GM21423 (cell line): Measurements from ENCODE around the gene ARHGEF28.

Source experiments
- ATAC-seq: cut with Tn5 transposase; IDR thresholded peaks from one replicate; pipeline ENCODE4 v1.9.1; 2021; ENCODE audit warnings: mild to moderate bottlenecking, moderate library complexity; ENCODE audit not compliant: unreplicated experiment

ARHGEF28 gene

DNA sequence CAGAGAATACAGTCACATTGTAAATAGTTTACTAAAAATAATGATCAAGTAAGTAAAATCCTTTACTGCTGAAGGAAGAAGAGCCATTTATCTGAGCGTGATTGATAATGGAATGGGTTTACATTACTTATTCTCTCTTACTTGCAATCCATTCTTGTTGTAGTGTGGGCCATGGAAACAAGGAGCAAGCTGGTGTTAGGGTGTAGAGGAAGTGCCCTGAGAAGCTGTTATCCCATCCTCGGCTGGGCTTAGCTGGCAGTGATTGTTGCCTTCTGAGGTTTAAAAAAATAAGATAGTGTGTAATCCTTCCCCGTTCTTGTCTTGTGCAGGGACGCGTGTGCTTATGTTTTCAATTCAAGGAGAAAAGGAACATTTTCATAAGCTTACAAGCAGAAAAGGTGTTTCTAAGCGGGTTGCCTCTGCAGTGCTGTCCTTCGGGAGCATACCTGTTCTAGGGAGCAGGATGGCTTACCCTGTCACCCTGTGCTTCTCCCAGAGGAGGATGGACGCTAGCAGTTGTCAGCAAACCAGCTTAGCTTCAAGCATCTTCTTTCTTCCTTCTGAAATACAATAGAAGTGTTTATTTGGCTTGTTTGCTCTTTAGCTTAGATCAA, 188.3 kb downstream of the ARHGEF28 start:
- no peak for ATAC-seq

DNA sequence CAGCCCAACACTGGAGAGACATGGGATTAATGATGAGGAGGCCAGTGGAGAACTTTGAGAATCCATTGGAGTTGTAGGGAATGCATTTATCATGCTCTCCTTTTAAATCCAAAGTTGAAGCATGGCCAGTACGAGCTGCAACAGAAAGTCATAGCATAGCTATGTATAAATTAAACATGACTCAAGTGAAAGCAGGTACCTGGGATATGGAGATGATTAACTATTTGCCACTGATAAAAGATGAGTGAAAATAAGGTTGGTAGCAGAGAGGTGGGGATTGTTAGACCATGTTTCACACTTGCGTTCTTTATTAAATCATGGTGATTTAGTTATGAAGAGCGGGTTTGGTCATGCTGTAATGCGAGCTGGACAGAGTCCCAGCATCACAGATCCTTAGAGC, 189.6 kb downstream of the ARHGEF28 start:
- no peak for ATAC-seq

- no peak for ATAC-seq
Measured at GRCh38 chr5:73816656-73817420, 190.8 kb downstream of the ARHGEF28 start.

- ATAC-seq, result no peak
Measured at GRCh38 chr5:73818357-73818756, 192.4 kb downstream of the ARHGEF28 start.

- ATAC-seq, result no peak
Measured at GRCh38 chr5:73820326-73820725, 194.3 kb downstream of the ARHGEF28 start.

DNA sequence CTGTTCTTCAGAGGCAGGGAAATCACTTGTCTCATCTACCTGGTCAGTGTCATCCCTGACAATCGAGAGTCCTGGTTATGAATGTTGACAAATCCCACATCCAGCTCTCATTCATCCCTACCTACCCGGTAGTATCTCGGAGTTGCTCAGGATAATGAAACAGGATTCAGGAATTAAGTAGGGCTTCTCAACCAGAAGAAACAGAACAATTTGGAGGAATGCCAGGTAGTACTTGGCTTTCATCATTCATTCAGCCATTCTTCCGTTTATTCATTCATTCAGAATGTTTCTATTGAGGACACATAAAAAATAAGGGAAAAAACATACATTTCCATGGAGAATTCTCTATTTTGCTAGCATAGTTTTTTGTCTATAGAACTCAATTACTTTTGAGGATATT, 195.0 kb downstream of the ARHGEF28 start:
- no peak for ATAC-seq

- ATAC-seq, result no peak
Measured at GRCh38 chr5:73822278-73822988, 196.4 kb downstream of the ARHGEF28 start.

DNA sequence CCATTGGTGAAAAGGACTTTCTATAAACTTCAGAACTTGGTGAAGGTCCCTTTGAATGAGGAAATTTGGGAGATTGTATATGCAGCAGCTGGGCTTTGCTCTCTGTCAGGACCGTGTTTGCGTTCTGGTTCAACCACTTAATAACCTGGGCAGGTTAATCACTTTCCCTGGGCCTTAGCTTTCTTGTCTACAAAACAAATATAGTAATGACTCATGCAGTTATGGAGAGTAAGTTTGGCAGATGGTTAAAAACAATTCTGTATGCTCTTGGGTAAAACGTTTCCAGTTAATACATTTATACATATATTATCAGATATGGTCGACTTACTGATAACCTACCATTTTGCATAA, 197.0 kb downstream of the ARHGEF28 start:
- ATAC-seq, result no peak

DNA sequence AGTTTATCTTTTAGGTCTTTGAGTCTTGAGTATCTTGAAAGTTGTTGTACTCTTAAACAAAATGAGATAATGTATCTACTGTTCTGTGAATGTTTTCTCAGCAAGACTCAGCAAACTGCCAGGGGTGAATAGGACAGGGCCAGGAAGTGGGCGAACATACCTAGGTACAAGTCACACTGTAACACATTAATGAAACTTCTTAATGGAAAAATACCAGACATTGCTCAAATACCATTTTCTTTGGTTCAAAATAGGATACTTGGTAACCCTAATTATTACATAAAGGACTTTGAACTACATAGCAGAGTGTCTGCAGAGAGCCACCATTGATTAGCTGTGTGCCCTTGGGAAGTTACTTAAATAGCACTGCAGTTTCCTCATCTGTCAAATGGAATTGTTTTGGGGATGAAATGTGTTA, 197.5 kb downstream of the ARHGEF28 start:
- no peak for ATAC-seq

- no peak for ATAC-seq
Measured at GRCh38 chr5:73825199-73825598, 199.2 kb downstream of the ARHGEF28 start.

DNA sequence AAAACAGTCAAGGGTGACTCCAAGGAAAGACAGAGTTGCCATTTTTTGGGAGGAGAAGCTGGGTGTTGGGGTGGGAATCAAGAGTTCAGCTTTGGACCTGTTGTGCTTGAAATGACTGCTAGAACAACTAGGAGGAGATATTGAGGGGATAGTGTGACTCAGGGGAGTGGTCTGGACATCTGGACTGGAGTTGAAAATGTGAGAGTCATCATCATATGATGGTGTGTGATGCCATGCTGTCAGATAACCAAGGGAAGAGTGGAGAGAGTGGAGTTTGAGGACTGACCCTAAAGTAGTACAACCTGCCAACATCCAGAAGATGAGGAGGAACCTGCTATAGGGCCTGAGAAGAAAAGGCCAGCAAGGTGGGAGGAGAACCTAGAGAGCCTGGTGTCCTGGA, 199.7 kb downstream of the ARHGEF28 start:
- no peak for ATAC-seq

DNA sequence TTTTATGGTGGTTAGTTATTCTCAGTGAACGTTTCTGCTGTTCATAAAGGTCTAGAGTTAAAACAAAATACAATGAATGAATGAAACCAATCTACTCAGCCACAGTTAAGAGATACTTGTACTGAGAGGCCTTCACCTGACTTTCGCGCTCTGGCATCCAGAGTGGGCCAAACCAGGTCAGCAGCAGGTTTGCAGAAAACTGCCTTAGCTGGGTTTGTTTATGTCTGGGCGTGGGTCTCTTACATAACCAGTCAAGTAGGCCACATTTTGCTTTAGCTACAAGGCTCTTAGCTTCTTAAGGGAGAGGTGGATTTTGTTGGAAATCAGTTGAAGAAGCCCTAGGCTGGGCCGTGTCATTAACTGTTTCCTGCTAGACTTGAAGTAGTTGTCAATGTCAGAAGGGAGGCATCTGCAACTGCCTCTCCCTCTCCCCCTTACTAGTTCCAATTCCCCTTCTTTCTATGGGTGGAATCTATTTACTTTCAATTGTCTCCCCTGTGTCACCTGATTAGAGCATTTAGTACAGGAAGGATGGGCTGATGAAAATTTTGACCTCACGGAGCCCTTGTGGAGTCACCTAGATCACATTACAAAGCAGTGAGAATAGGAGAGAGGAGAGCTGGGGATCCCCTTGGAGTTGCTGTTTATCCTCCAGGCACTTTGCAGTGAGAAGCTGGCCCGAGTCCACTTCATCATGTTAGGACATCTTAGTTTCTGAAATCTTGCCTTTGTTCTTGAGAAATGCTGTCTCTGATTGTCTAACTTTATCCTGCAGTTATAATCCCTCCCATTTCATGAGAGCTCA, 200.5 kb downstream of the ARHGEF28 start:
- ATAC-seq, result no peak

DNA sequence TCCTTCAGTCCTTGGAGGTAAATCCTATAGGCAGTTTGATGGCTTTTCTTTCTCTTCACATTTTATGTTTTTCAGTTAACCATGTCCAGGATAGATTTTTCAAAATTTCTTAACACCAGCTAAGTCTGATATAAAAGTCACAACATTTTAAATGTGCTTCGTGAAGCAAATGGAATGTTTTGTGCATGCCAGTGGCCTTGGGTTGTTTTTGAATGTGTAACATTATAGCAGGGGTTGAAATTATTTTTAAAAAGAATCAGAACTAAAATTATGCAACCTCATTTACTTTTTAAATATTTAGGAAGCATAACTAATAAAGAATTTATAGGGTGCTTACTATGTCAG, 201.1 kb downstream of the ARHGEF28 start:
- no peak for ATAC-seq

- no peak for ATAC-seq
Measured at GRCh38 chr5:73828465-73828864, 202.5 kb downstream of the ARHGEF28 start.

GRCh38 chr5:73830646-73831045, 204.7 kb downstream of the ARHGEF28 start:
- no peak for ATAC-seq

GRCh38 chr5:73831066-73831465, 205.1 kb downstream of the ARHGEF28 start:
- no peak for ATAC-seq

DNA sequence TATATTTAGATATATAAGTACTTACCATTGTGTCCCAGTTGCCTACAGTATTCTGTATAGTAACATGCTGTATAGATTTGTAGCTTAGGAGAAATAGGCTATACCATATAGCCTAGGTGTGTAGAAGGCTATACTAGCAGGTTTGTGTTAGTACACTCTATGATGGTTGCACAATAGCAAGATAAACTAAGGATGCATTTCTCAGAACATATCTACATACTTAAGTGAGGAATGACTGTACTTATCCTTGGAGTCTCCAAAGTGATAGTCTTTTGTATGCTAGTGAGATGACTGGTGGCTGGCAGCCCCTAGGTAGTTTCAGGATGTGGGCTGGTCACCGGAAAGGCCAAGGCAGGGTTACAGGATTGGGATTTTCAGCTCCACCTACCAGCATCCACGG, 208.7 kb downstream of the ARHGEF28 start:
- ATAC-seq, result no peak

DNA sequence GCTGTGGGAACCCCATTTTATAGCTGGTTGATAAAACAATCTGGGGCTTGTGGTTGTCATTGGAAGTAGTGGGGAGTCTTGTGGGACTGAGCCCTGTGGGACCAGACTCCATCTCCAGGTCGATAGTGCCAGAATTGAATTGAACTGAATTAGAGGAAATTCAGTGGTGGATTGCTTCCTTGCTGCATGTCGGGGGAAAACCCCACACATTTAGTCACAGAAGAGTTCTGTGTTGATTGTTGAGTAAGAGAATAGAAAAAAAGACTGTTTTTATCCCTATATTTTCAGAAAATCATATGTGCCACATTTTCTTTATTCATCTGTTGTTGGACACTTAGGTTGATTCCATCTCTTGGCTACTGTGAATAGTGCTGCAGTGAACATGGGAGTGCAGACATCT, 209.7 kb downstream of the ARHGEF28 start:
- no peak for ATAC-seq

DNA sequence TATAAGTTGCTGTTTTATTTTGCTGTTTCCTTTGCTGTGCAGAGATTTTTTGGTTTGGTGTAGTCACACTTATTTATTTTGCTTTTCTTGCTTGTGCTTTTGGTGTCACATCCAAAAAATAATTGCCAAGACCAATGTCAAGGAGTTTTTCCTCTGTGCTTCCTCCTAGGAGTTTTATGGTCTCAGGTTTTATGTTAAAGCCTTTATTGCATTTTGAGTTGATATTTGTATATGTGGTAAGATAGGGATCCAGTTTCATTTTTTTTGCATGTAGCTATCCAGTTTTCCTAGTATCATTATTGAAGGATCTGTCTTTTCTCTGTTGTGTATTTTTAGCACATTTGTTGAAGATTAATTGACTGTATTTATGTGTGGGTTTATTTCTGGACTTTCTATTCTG, 210.6 kb downstream of the ARHGEF28 start:
- no peak for ATAC-seq

DNA sequence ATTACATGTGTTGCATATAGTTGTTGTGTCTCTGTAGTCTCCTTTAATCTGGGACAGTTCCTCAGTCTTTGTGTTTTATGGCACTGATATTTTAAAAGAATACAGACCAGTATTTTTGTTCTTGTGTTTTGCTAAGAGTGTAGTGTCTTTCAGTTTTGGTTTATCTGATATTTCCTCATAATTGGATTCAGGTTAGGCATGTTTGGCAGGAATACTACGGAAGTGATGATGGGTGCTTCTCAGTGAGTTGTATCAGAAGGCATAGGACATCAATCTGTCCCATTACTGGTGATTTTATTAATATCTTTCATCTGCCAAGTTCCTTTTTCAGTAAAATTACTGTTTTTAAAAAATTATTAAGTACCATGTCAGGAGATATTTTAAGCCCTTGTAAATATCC, 212.9 kb downstream of the ARHGEF28 start:
- ATAC-seq, result no peak

GRCh38 chr5:73841641-73842040, 215.6 kb downstream of the ARHGEF28 start:
- no peak for ATAC-seq
